Right renal cortex interstitium (tissue), 3 donors: ENCODE data around the gene CFL1. TPM values are rescaled to one million over a fixed set of nuclear protein-coding genes. Genes with fewer than 3 reads are reported as not detected.
A peak's percentile ranks its signal among the peaks of the same experiment; 100 is the strongest.

Experiments
- DNase-seq, 3 donors: peaks; one replicate each; pipeline ENCODE4 v3.0.0-alpha.2; 2013; ENCODE audit warnings: low read depth in 3 of 3, low spot score in 2 of 3
- polyA plus RNA-seq, 3 donors: library from polyadenylated mRNA; unstranded; fragments of 120-200 nt; gene quantifications; one replicate each; pipeline ENCODE4 v1.2.1, GENCODE V29; 2013; ENCODE audit not compliant: insufficient read length in 3 of 3

Gene CFL1
- polyA plus RNA-seq, 3 donors: 744 to 846 (median 760) TPM

DNA sequence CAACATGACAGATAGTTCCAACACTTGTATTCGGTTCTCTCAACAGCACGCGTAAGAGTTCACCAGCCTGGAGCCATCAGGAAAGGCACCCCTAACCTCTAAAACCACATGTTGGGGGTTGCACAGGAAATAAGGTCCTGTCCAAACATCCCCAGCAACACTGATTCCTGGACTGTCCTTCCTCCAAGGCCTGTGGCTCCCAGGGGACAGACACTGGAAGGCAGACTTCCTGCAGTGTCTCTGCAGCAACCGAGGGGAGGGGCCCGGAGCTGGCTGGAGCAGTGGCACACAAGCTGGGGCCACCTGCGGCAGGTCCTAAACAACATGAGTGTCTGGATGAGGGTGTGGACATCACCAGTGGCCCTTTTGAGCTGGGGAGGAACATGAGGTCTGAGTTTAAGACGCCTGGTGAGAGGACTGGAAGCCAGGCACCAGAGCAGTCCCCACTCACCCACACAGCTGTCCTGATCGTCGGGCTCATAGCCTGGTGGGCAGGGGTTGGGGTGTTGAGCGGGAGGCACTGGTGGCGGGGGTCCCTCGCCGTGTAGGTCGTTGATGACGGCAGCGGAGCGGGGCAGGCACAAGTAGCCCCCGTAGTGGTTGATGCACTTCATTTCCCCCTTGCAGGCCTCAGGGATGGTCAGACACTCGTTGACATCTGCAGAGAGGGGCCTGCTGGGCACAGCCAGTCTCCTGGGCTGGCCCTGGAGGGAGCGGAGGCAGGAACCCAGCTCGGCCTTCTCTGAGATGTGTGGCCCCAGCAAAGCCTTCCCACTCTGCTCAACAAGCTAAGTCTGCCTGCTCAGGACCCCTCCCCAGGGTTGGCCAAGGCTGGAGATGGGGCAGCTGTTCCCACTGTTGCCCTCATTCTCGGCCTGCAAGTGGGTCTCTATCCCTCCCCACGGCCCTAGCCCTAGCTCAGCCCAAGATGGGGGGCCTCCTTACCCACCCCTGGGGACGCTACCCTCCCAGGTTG lies 13.0 kb upstream of the CFL1 start:
- DNase-seq: no peak

DNA sequence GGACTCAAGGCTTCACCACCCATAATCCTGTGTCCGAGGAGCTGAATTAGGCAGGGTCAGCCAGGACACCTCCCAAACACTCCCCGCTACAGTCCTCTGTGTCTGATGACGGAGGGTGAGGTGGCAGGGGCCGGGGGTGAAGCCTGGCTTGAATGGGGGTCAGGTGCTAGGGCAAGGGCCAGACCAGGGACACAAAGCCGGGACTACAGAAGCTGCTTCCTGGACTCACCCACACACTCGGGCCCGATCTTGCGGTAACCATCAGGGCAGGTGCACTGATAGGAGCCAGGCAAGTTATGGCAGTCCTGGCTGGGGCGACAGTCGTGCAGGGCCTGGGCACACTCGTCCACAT lies 12.3 kb upstream of the CFL1 start:
- DNase-seq: no peak

DNA sequence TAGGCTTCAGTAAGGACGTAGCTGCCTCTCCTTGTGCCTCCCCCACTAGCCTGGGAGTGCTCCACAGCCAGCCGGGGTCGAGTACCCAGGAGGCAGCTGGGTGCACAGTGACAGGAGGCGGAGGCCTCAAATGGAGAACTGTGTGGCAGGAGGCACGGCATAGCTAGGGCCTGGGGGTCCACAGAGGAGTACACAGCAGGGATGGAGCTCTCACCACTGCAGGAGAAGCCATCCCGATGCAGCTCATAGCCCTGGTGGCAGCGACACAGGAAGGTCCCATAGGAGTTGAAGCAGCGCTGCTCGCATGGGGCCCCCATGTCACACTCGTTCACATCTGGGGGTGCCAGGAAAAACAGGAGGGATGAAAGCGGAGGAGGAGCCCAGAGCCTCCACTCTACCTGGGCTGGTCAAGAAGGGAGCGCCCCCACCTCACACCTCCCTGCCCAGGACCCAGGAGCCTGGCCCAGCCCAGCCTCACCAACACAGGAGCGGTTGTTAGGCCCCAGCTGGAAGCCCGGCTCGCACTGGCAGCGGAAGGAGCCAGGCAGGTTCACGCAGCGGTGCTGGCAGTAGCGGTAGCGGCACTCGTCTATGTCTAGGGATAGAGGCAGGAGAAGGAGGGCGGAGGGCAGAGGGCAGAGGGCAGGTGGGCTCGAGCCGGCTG lies 11.8 kb upstream of the CFL1 start:
- no peak for DNase-seq

DNA sequence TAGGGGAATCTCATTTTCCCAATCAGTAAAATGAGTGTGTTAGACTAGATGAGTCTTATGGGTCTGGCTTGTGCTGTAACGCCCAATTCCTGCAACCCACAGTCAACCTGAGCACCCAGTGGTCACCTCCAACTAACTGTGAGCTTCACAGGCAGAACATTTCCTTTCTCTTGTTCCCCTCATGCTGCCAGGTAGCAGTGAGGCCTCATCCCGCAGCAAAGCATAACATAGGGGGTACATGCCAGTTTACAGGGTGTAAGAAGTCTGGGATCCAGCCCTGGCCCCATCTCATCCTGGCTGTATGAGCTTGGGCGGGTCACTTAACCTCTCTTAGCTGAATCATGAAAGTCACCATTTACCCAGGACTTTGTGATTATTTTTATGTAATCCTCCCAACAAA lies 10.9 kb upstream of the CFL1 start:
- DNase-seq: no peak

DNA sequence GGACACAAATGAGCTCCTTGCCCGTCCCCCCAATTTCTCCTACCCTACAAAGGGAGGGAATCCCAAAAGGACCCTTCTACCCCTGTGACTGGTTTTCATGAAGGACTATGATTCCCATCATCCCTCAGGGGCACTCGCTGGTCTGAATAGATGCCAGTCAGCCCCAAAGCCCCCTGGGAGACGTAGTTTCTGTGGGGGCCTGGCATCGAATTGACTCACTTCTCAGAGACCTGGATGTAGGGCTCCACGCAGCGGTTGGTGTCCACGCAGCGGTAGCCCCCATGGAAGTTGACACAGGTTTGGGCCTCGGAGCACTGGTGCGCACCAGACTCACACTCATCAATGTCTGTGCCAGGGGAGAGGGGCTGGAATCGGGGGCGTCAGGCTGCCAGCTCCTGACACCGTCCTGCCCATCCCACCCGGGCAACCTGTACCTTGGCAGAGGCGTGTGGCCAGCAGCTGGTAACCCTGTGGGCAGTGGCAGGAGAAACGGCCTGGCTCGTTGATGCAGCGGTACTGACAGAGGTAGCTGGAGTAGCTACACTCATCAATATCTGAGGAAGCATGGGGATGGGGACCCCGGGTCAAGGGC lies 10.2 kb upstream of the CFL1 start:
- no peak for DNase-seq

DNA sequence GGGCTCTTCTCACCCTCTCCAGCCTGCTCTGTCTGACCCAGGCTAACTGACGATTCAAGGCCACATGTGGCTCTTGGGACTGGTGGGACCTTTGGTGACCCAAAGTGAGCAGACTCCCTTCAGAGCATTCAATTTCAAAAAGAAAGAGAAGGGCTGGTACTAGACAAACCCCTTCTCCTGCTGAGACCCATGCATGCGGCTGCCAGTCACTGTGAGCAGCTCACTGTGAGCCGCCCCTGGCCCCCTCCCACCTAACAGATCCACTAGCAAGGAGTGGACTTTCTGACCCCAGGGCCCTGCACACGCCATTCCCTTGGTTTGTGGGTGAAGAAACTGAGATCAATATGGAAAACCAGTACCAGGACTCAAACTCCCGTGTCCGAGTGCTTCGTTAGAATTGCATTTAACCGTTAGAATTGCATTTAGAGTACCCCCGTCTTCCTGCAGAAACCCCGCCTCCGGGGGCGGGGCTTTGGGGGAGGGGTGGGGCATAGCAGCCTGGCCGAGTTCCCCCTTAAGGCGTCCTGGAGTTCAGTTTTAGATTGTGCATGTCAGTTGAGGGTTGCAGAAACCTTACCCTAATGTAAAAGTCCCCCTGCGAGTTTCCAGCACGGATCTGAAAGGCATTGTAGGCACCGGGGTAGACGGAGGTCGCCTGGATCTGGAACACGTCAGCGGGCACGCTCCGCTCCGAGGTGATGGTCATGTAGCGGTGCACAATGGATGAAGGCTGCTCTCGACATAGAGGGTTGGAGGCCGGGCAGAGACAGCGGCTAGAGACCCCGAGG lies 9.5 kb upstream of the CFL1 start:
- no peak for DNase-seq

DNA sequence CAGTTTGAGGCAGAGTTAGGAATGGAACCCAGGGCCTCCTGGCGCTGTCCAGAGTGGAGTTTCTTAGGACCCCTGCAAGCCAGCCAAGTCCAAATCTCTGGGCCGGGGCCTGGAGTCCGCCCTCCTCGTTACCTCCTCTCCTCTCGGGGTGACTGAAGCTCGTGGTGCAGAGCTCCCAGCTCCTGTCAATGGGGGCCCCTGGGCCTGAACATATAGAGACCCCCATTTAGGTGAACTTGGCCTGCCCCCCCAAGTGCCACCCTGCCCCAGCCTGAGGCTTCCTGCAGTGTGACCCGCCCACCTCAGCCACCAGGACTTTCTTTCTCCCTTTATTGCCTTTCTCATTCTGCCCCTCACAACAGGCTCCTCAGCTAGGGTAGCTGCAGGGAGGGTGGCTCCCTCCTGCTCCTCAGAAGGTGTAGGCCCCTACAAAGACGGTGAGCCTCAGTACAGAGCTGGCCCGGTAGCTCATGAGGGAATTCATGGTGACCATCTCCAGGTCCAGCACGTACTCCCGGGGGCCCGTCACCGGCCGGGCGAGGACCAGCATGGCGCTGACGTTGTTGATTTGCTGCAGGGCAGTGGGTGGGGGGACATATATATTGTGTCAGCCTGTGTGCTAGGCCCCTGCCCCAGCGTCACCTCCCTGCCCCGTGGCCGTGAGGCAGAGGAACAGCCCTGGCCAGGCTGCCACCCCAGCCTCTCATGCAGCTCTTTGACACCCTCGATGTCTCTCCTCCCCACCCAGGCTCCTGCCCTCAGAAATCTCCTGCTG lies 8.7 kb upstream of the CFL1 start:
- DNase-seq: no peak

DNA sequence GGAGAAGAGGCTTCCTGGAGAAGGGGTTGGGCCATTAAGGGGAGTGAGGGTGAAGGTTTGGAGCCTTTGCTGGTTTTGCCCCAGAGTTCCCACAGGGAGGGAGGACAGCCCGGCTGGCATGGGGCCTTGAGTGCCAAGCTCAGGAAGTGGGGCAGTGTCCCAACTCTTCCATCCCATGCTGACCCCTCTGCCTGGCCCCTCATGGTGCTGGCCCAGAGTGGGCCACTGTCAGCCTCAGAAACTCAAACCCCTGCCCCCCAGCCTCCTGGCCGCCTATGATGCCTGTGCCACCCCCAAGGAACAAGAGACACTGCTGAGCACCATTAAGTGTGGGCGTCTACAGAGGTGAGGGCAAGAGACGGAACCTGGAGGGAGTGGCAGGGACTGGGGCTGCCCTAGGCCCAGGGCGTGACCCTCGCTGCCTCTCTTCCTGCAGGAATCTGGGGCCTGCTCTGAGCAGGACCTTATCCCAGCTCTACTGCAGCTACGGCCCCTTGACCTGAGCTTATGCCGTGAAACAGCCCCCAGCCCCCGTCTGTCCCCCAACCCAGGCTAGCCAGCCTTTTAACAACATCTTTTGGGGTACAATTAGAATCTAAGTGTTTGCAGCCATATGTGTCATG lies 7.7 kb upstream of the CFL1 start:
- no peak for DNase-seq

DNA sequence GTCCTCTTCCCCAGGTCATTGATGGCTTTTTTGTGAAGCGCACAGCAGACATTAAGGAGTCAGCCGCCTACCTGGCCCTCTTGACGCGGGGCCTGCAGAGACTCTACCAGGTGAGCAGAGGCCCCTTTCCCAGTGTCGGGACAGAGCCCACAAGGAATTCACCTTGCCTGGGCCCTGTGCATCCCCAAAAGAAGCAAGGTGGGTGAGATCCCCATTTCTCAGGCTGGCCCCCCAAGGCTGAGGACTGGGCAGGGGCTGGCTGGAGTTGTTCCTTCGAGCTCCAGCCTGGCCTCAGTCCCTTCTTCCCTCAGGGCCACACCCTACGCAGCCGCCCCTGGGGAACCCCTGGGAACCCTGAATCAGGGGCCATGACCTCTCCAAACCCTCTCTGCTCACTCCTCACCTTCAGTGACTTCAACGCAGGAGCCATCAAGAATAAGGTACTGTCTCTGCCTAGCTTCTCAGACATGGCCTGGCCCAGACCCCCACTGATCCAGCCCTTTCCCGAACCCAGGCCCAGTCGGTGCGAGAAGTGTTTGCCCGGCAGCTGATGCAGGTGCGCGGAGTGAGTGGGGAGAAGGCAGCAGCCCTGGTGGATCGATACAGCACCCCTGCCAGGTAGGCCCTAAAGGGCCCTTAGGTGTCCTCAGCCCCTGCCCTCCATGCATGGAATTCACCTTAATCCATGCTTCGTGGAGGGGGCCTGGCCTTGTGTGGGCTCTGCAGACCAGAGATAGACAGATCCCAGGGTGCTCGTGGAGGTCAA lies 6.9 kb upstream of the CFL1 start:
- DNase-seq: no peak

DNA sequence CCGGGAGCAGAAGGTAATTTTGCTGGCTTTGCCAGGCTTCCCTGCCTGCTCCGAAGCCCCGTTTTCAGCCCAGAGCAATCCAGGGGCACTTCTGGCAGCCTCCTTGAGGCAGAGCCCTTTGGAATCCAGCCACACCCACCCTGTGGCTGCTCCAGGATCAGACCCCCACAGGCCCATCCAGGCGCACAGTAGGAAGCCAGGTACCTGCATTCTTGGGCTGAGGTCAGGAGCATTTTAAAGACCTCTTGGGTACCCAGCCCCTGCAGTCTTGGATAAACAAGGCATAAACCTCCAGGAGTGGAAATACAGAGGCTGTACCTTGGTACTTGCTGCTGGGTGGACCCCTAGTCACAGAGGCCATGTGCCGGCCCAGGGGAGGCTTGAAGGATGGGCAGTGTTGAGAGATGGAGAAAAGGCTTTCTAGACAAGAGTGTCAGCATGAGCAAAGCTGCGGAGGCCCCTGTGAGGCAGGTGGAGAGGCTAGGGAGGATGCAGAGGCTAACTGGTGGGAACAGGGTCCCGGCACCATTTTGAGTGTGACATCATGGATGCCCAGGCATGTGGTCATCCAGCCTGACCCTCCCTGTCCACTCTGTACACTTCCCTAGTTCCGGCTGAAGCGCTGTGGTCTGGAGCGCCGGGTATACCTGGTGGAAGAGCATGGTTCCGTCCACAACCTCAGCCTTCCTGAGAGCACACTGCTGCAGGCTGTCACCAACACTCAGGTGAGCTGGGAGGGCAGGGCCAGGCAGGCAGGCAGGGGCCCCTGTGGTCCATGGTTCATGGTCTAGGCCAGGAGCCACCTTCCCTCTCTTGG lies 6.1 kb upstream of the CFL1 start:
- no peak for DNase-seq

DNA sequence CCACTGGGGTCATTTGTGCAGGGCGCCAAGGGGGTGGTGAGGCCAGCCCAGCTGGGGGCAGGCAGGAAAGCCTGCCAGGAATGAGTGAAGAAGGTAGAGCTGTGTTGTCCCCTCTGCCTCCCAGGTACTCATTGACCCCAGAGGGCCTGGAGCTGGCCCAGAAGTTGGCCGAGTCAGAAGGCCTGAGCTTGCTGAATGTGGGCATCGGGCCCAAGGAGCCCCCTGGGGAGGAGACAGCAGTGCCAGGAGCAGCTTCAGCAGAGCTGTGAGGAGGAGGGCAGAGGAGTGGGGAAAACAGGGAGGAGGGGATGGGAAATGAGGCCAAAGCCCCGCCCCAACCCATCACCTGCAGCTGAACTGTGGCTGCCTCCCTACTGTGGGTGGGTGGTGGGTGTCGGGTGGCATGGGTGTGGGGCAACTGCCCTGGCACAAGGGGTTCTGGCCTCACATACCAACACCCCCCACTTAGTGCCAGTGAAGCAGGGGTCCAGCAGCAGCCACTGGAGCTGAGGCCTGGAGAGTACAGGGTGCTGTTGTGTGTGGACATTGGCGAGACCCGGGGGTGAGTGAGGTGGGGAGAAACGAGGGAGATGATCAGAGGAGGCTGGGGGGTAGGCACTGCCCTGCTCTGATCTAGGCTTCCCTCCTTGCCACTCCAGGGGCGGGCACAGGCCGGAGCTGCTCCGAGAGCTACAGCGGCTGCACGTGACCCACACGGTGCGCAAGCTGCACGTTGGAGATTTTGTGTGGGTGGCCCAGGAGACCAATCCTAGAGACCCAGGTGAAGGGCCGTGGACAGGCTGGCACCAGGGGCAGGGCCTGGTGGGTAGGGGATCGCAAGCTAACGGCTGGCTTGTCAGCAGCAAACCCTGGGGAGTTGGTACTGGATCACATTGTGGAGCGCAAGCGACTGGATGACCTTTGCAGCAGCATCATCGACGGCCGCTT lies 5.2 kb upstream of the CFL1 start:
- no peak for DNase-seq

DNA sequence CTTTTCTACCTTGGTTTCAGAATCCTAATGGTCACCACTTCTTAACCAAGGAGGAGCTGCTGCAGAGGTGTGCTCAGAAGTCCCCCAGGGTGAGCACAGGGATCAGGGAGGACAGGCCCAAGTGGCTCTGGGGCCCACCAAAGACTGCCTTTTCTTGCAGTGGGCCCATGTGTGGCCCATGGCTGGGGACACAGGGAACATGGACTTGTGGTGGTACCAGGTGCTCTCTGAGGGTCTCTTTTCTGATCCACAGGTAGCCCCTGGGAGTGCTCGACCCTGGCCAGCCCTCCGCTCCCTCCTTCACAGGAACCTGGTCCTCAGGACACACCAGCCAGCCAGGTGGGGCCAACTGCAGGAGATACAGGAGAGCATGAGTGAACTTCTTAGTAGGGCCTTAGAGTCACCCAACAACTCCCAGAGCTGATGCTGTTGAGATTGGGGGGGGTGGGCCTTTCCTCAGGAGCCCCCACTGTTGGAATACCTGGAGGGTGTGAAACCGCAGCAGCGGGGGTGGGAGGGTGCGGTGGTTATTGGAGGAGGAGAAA lies 4.3 kb upstream of the CFL1 start:
- no peak for DNase-seq

DNA sequence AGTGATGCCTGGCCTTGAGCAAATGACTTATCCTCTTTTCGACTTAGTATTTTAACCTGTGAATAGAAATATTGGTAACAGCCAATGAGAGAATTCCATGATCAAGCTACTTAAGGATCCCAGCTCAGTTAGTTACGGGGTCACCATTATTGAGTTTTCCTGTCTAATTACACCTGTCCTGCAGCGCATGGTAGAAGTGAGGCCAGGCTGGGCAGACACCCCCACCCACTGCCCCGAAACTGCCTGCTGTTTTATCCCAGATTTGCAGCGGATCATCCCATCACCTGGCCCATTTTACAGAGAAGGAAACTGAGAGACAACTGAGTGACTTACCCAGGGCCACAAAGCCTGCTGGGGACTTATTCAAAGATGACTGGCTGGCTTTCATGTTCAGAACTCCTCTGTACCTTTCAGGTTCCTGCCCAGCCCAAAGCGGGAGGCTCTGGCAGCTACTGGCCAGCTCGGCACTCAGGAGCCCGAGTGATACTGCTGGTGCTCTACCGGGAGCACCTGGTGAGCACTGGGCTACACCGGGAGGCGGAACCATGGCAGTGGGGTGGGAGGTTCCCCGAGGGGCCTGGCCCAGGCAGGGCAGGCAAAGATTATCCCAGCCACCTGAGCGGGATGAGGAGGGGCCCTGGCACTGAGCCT lies 3.7 kb upstream of the CFL1 start:
- no peak for DNase-seq

DNA sequence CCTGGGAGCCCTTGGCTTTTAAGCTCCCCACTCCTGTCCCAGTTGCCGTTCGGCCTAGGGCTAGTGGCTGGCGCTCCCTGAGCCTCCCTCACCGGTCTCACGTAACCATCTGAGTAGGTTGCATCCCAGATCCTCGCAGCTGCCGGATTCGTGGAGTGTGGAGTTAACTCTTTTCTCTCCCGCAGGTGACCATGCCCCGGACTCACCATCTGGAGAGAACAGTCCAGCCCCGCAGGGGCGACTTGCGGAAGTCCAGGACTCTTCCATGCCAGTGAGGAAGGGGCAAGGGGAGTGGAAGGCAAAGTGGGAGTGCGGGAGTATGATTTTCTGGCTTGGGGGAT lies 3.2 kb upstream of the CFL1 start:
- DNase-seq: no peak

DNA sequence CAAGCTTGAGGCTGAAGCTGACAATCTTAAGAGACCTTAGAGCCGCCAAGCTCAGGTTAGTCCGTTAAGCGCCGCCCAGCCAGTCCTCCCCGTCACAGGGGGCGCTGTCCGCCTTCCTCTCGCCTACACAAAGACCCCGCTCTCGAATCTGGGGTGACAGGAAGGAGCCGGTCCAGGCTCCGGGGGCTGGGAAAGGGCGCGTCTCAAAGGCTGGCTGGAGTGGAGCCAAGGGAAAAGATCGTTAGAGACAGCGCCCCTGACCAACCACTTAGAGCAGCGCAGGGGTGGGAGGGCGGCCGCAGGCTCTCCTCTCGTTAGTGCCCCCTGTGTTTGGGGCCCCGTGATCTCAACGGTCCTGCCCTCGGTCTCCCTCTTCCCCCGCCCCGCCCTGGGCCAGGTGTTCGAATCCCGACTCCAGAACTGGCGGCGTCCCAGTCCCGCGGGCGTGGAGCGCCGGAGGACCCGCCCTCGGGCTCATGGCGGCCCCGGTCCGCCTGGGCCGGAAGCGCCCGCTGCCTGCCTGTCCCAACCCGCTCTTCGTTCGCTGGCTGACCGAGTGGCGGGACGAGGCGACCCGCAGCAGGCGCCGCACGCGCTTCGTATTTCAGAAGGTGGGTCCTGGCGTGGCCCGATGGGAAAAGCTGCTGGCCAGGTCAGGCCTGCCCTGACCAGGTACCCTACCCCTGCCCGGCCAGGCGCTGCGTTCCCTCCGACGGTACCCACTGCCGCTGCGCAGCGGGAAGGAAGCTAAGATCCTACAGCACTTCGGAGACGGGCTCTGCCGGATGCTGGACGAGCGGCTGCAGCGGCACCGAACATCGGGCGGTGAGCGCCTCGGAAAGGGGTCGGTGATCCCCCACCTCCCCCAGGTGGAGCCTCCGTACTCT lies 2.5 kb upstream of the CFL1 start, which contains the start of gene MUS81:
Gene MUS81, plus strand, starts transcription at position 156 of the 887 bp plus-strand sequence. Its CDS starts 321 bp downstream, at position 477.
- DNase-seq: peak; percentile 90 to 93 (median 92)
